Thymus (tissue), 11 donors: ENCODE results near the gene UNC13D. TPM values are rescaled to one million over a fixed set of nuclear protein-coding genes. Genes with fewer than 3 reads are reported as not detected.

ENCODE experiments used
- DNase-seq, 9 donors: peaks; one replicate each; pipeline ENCODE4 v3.0.0-alpha.2; 2013; ENCODE audit warnings: low spot score in 9 of 9, low read depth in 6 of 9, missing footprints in 1 of 9
- H3K27ac ChIP-seq, 2 donors: one replicate each; pipeline ENCODE4 v1.5.1; 2013; ENCODE audit warnings: control low read depth in 1 of 2, low read depth in 1 of 2, low read length in 1 of 2, mild to moderate bottlenecking in 1 of 2, moderate library complexity in 1 of 2
- H3K27me3 ChIP-seq, 2 donors: one replicate each; pipeline ENCODE4 v1.5.1; 2013; ENCODE audit warnings: low read length in 1 of 2; ENCODE audit not compliant: control insufficient read depth in 2 of 2, insufficient read depth in 1 of 2
- H3K36me3 ChIP-seq, 2 donors: one replicate each; pipeline ENCODE4 v1.5.1; 2013; ENCODE audit warnings: low read length in 1 of 2, mild to moderate bottlenecking in 1 of 2, moderate library complexity in 1 of 2; ENCODE audit not compliant: control insufficient read depth in 2 of 2, insufficient read depth in 2 of 2
- H3K4me1 ChIP-seq, 2 donors: one replicate each; pipeline ENCODE4 v1.5.1; 2013; ENCODE audit warnings: low read length in 2 of 2; ENCODE audit not compliant: control insufficient read depth in 2 of 2, insufficient read depth in 2 of 2
- H3K4me3 ChIP-seq, 2 donors: one replicate each; pipeline ENCODE4 v1.5.1; 2013; ENCODE audit warnings: low read length in 2 of 2, control low read depth in 1 of 2, mild to moderate bottlenecking in 1 of 2
- H3K9me3 ChIP-seq, 2 donors: one replicate each; pipeline ENCODE4 v1.5.1; 2013; ENCODE audit warnings: low read length in 1 of 2, mild to moderate bottlenecking in 1 of 2; ENCODE audit not compliant: control insufficient read depth in 2 of 2, insufficient read depth in 1 of 2
- WGBS: extraction: QIAGEN DNeasy Blood & Tissue Kit; methylation state at CpG from one replicate; pipeline ENCODE4 v1.1.7; 2013; 5-methylcytosine and 5-hydroxymethylcytosine counted together
- polyA plus RNA-seq: library from polyadenylated mRNA; stranded (reverse); fragments of 200-250 nt; gene quantifications from one replicate; pipeline ENCODE4 v1.2.3, GENCODE V29; 2013
- total RNA-seq: library from RNA; stranded (reverse); fragments of 120-200 nt; gene quantifications from one replicate; pipeline ENCODE4 v1.2.4, GENCODE V29; 2013
- donor health status: healthy.

UNC13D gene
- total and polyA plus RNA-seq, 2 donors: 43.2 to 59.1 TPM

- H3K27ac ChIP-seq: peak overlapping the region; percentile 90 to 92
- peaks cover 12 to 51% of the 10 kb centered on the region in 2 donors for H3K4me1 ChIP-seq
- peaks cover 0 to 4% of the 10 kb centered on the region in 2 donors for H3K9me3 ChIP-seq
- WGBS: 88% methylated on average over 10 of the region's 10 CpGs
- H3K4me3 ChIP-seq: peak overlapping the region in 1 of 2 donors; percentile 11
- no peaks in the 10 kb centered on the region for H3K27me3 ChIP-seq
- H3K36me3 ChIP-seq: peaks cover 67 to 76% of the 10 kb centered on the region in 2 donors
- peak in 2 of 9 donors; percentile 26 to 42 for DNase-seq
Observed at GRCh38 chr17:75832164-75832651, 12.0 kb downstream of the UNC13D start.

GRCh38 chr17:75831032-75831571 lies 13.1 kb downstream of the UNC13D start:
- H3K27ac ChIP-seq: no peak overlapping the region
- H3K4me3 ChIP-seq: no peak overlapping the region
- DNase-seq: no peak
- WGBS: 99% methylated on average over 15 of the region's 15 CpGs
- peaks cover 66 to 77% of the 10 kb centered on the region in 2 donors for H3K36me3 ChIP-seq
- no peaks in the 10 kb centered on the region for H3K27me3 ChIP-seq
- peaks cover 13 to 60% of the 10 kb centered on the region in 2 donors for H3K4me1 ChIP-seq
- peaks cover 0 to 4% of the 10 kb centered on the region in 2 donors for H3K9me3 ChIP-seq

GRCh38 chr17:75830164-75831031 lies 13.8 kb downstream of the UNC13D start:
- no peak overlapping the region for H3K4me3 ChIP-seq
- no peak overlapping the region for H3K27ac ChIP-seq
- H3K27me3 ChIP-seq: no peaks in the 10 kb centered on the region
- H3K36me3 ChIP-seq: peaks cover 64 to 77% of the 10 kb centered on the region in 2 donors
- peak in 2 of 9 donors; percentile 27 to 37 for DNase-seq
- peaks cover 0 to 4% of the 10 kb centered on the region in 2 donors for H3K9me3 ChIP-seq
- H3K4me1 ChIP-seq: peaks cover 13 to 60% of the 10 kb centered on the region in 2 donors
- 96% methylated on average over 27 of the region's 27 CpGs for WGBS

GRCh38 chr17:75829747-75830146 lies 14.5 kb downstream of the UNC13D start:
- DNase-seq: no peak
- peaks cover 60 to 76% of the 10 kb centered on the region in 2 donors for H3K36me3 ChIP-seq
- no peak overlapping the region for H3K4me3 ChIP-seq
- H3K27ac ChIP-seq: no peak overlapping the region
- H3K9me3 ChIP-seq: peaks cover 0 to 4% of the 10 kb centered on the region in 2 donors
- 96% methylated on average over 7 of the region's 7 CpGs for WGBS
- H3K27me3 ChIP-seq: no peaks in the 10 kb centered on the region
- peaks cover 13 to 57% of the 10 kb centered on the region in 2 donors for H3K4me1 ChIP-seq

- Histone ChIP-seq H3K36me3 (peaks cover 60 to 74% of the 10 kb centered on the region in 2 donors), H3K27ac (peak overlapping the region in 1 of 2 donors; percentile 90)
Observed at GRCh38 chr17:75828741-75829140, 15.5 kb downstream of the UNC13D start.

GRCh38 chr17:75828076-75828400 lies 16.2 kb downstream of the UNC13D start:
- H3K27me3 ChIP-seq: no peaks in the 10 kb centered on the region
- H3K27ac ChIP-seq: peak overlapping the region; percentile 71 to 90
- peaks cover 10 to 40% of the 10 kb centered on the region in 2 donors for H3K4me1 ChIP-seq
- WGBS: 55% methylated on average over 11 of the region's 11 CpGs
- peak overlapping the region; percentile 42 to 50 for H3K4me3 ChIP-seq
- H3K36me3 ChIP-seq: peaks cover 66 to 77% of the 10 kb centered on the region in 2 donors
- peaks cover 0 to 4% of the 10 kb centered on the region in 2 donors for H3K9me3 ChIP-seq
- DNase-seq: peak in 3 of 9 donors; percentile 16 to 36 (median 32)

More at GRCh38 chr17:75828741-75829140, 15.5 kb downstream of the UNC13D start:
- Histone ChIP-seq H3K9me3 (peaks cover 0 to 4% of the 10 kb centered on the region in 2 donors), H3K27me3 (no peaks in the 10 kb centered on the region), H3K4me1 (peaks cover 13 to 47% of the 10 kb centered on the region in 2 donors), H3K4me3 (no peak overlapping the region)
- WGBS: 96% methylated on average over 19 of the region's 19 CpGs
- DNase-seq: no peak

GRCh38 chr17:75827308-75828075 lies 16.7 kb downstream of the UNC13D start:
- peak in 7 of 9 donors; percentile 38 to 79 (median 55) for DNase-seq
- WGBS: 58% methylated on average over 21 of the region's 21 CpGs
- no peaks in the 10 kb centered on the region for H3K27me3 ChIP-seq
- H3K4me1 ChIP-seq: peaks cover 6 to 40% of the 10 kb centered on the region in 2 donors
- peaks cover 0 to 7% of the 10 kb centered on the region in 2 donors for H3K9me3 ChIP-seq
- peaks cover 72 to 82% of the 10 kb centered on the region in 2 donors for H3K36me3 ChIP-seq
- H3K27ac ChIP-seq: peak overlapping the region; percentile 71 to 90
- peak overlapping the region; percentile 42 to 50 for H3K4me3 ChIP-seq

GRCh38 chr17:75826561-75827307 lies 17.5 kb downstream of the UNC13D start:
- Histone ChIP-seq H3K4me3 (no peak overlapping the region), H3K27me3 (no peaks in the 10 kb centered on the region), H3K9me3 (peaks cover 0 to 10% of the 10 kb centered on the region in 2 donors), H3K36me3 (peaks cover 79 to 88% of the 10 kb centered on the region in 2 donors), H3K4me1 (peaks cover 7 to 40% of the 10 kb centered on the region in 2 donors), H3K27ac (peak overlapping the region; percentile 71 to 90)
- 88% methylated on average over 14 of the region's 14 CpGs for WGBS
- DNase-seq: no peak
